Ovary (tissue), 3 donors: ENCODE measurements around the gene THSD7A.

Experiments
- EP300 ChIP-seq: sonication (generic); formaldehyde crosslinking; IDR thresholded peaks from one replicate; pipeline ENCODE4 v1.6.1; 2017; ENCODE audit warnings: antibody characterized with exemption
- POLR2A ChIP-seq: fragments of 450-650 bp; IDR thresholded peaks from one replicate; pipeline ENCODE4 v1.6.1; 2017; ENCODE audit warnings: antibody characterized with exemption, mild to moderate bottlenecking, moderate library complexity
- TF ChIP-seq, protein P1 (sequence below), 3 donors: fragments of 450-650 bp in 2 of 3; fragments of 200-600 bp in 1 of 3; IDR thresholded peaks; one replicate each; pipeline versions ENCODE4 v1.5.1 to v1.8.0; 2016 to 2022; ENCODE audit warnings: antibody characterized with exemption in 3 of 3, mild to moderate bottlenecking in 1 of 3
- donor health status: DM: no; HTN: no; CAD: no.

GRCh38 chr7:11427686-11428273 lies 404.2 kb downstream of the THSD7A start:
- TF ChIP-seq, protein P1, sequence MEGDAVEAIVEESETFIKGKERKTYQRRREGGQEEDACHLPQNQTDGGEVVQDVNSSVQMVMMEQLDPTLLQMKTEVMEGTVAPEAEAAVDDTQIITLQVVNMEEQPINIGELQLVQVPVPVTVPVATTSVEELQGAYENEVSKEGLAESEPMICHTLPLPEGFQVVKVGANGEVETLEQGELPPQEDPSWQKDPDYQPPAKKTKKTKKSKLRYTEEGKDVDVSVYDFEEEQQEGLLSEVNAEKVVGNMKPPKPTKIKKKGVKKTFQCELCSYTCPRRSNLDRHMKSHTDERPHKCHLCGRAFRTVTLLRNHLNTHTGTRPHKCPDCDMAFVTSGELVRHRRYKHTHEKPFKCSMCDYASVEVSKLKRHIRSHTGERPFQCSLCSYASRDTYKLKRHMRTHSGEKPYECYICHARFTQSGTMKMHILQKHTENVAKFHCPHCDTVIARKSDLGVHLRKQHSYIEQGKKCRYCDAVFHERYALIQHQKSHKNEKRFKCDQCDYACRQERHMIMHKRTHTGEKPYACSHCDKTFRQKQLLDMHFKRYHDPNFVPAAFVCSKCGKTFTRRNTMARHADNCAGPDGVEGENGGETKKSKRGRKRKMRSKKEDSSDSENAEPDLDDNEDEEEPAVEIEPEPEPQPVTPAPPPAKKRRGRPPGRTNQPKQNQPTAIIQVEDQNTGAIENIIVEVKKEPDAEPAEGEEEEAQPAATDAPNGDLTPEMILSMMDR (IDR thresholded peaks at IDR 0.05) = peak in 2 of 3 donors; percentile 32 to 35
- TF ChIP-seq EP300 (no peak), POLR2A (no peak)
